K562 (cell line): ENCODE measurements around the gene HSPH1. TPM values are rescaled to one million over a fixed set of nuclear protein-coding genes. Genes with fewer than 3 reads are reported as not detected.

ENCODE experiments used
- ATAC-seq: fragments of 200-7000 bp; cut with Tn5 transposase; 3 replicates; pipeline ENCODE4 v1.9.1; 2020; ENCODE audit warnings: moderate library complexity
- BruUV-seq: library from RNA; stranded (reverse); fragments of 400-500 nt; replicated peaks from 2 replicates; lab custom pipeline; 2021; lab: Mats Ljungman, UMichigan
- CTCF ChIA-PET: fragments of 300-600 bp; formaldehyde crosslinking; extraction: SDS; loops from one replicate; lab custom pipeline; 2021; ENCODE audit warnings: low intra/inter-chr PET ratio; lab: Yijun Ruan, JAX
- POLR2A ChIA-PET: fragments of 300-600, 350-650 bp; sonication (Branson Sonifier 250); formaldehyde crosslinking; extraction: SDS; loops from one replicate; lab custom pipeline; 2021; ENCODE audit warnings: antibody characterized with exemption, inconsistent platforms; lab: Yijun Ruan, JAX
- DNase-seq, 4 experiments: peaks; one replicate each; pipeline versions ENCODE4 v3.0.0 to v3.0.0-alpha.2; 2011 to 2018; ENCODE audit warnings: low spot score in 3 of 4, mixed read lengths in 3 of 4; ENCODE audit errors: extremely low read depth in 1 of 4
- FAIRE-seq: peaks from 2 replicates; lab custom pipeline; 2011; peaks lifted over from hg19 to GRCh38; lab: Jason Lieb, UNC
- H2AFZ ChIP-seq: 2 replicates; pipeline ENCODE4 v1.6.0; 2011; ENCODE audit warnings: low read depth, low read length, control low read depth, inconsistent platforms
- H3K27ac ChIP-seq: fragments of 200-600 bp; 3 replicates; pipeline ENCODE4 v1.8.0; 2011; ENCODE audit warnings: low read depth, mild to moderate bottlenecking, control low read depth, inconsistent platforms, low read length, moderate library complexity, mixed read lengths; ENCODE audit errors: extremely low read depth
- H3K27me3 ChIP-seq, 2 experiments: fragments of 300-600 bp in 1 of 2; 2 replicates in 1 of 2; 3 replicates in 1 of 2; pipeline versions ENCODE4 v1.6.0 to v1.8.0; 2011; ENCODE audit warnings: inconsistent platforms in 2 of 2, low read length in 2 of 2, mild to moderate bottlenecking in 1 of 2, mixed read lengths in 1 of 2, moderate library complexity in 1 of 2; ENCODE audit not compliant: control insufficient read depth in 2 of 2, insufficient read depth in 2 of 2
- H3K36me3 ChIP-seq: fragments of 300-600 bp; 3 replicates; pipeline ENCODE4 v1.8.0; 2011; ENCODE audit warnings: mild to moderate bottlenecking, low read length, inconsistent platforms; ENCODE audit not compliant: control insufficient read depth, insufficient read depth
- H3K4me1 ChIP-seq, 2 experiments: fragments of 200-600 bp in 1 of 2; replicated peaks in 1 of 2; 2 replicates in 1 of 2; 3 replicates in 1 of 2; pipeline versions ENCODE4 v1.5.1 to v1.8.0; 2011; ENCODE audit warnings: inconsistent platforms in 2 of 2, low read length in 2 of 2, mild to moderate bottlenecking in 1 of 2, mixed read lengths in 1 of 2, moderate library complexity in 1 of 2; ENCODE audit not compliant: control insufficient read depth in 2 of 2, insufficient read depth in 2 of 2
- H3K4me2 ChIP-seq: 2 replicates; pipeline ENCODE4 v1.6.1; 2011; ENCODE audit warnings: low read length, control low read depth, inconsistent platforms, mixed read lengths; ENCODE audit not compliant: insufficient read depth
- H3K4me3 ChIP-seq: fragments of 200-600 bp; sonication (generic), shearing (Covaris generic); 2 replicates; pipeline ENCODE4 v1.5.1; 2016; ENCODE audit warnings: control low read depth, inconsistent platforms
- H3K79me2 ChIP-seq: fragments of 200-600 bp; 3 replicates; pipeline ENCODE4 v1.8.0; 2011; ENCODE audit warnings: low read length, inconsistent platforms; ENCODE audit not compliant: control insufficient read depth, insufficient read depth
- H3K9ac ChIP-seq, 2 experiments: 2 replicates each; pipeline versions ENCODE4 v1.6.0 to v1.6.1; 2011; ENCODE audit warnings: low read depth in 2 of 2, low read length in 2 of 2, control low read depth in 1 of 2, inconsistent platforms in 1 of 2, mild to moderate bottlenecking in 1 of 2, mixed read lengths in 1 of 2; ENCODE audit not compliant: insufficient read depth in 1 of 2
- H3K9me1 ChIP-seq: one replicate; pipeline ENCODE4 v1.6.0; 2011; ENCODE audit warnings: inconsistent platforms, mild to moderate bottlenecking, low read length, moderate library complexity; ENCODE audit not compliant: control insufficient read depth, insufficient read depth
- H3K9me3 ChIP-seq: replicated peaks from 2 replicates; pipeline ENCODE4 v1.5.1; 2011; ENCODE audit warnings: low read depth, low read length, inconsistent platforms; ENCODE audit not compliant: control insufficient read depth, insufficient read depth
- H4K20me1 ChIP-seq: replicated peaks from 2 replicates; pipeline ENCODE4 v1.6.1; 2011; ENCODE audit warnings: low read length, inconsistent platforms, mixed read lengths; ENCODE audit not compliant: control insufficient read depth, insufficient read depth
- BRD4 ChIP-seq: fragments of 200-600 bp; sonication (generic); IDR thresholded peaks from 2 replicates; pipeline ENCODE4 v1.6.1; 2017; ENCODE audit warnings: inconsistent platforms
- FOXA1 ChIP-seq: fragments of 450-650 bp; IDR thresholded peaks from 2 replicates; pipeline ENCODE4 v1.6.1; 2016; ENCODE audit warnings: mild to moderate bottlenecking, borderline replicate concordance
- KAT2B ChIP-seq: IDR thresholded peaks from one replicate; pipeline ENCODE4 v1.6.1; 2012; ENCODE audit warnings: low read depth, mild to moderate bottlenecking, control low read depth, inconsistent platforms, low read length, moderate library complexity
- LCOR ChIP-seq: sonication (generic); formaldehyde crosslinking; IDR thresholded peaks from 2 replicates; pipeline ENCODE4 v1.8.0; 2022; ENCODE audit warnings: mild to moderate bottlenecking, missing genetic modification reagents
- RBM15 ChIP-seq: fragments of 200-400 bp; formaldehyde crosslinking; IDR thresholded peaks from 2 replicates; pipeline ENCODE4 v1.6.1; 2018; ENCODE audit warnings: mild to moderate bottlenecking, low read length, moderate library complexity; ENCODE audit not compliant: insufficient read depth
- SMC3 ChIP-seq: conservative IDR thresholded peaks from 2 replicates; pipeline ENCODE4 v1.6.1; 2011; ENCODE audit warnings: low read depth, low read length, improper control_type of control experiment; ENCODE audit not compliant: insufficient read depth
- SREBF2 ChIP-seq: sonication (generic); formaldehyde crosslinking; IDR thresholded peaks from 2 replicates; pipeline ENCODE4 v1.4.0; 2020; ENCODE audit warnings: mild to moderate bottlenecking, missing genetic modification reagents
- TFE3 ChIP-seq: fragments of 450-650 bp; formaldehyde crosslinking; IDR thresholded peaks from 2 replicates; pipeline ENCODE4 v1.4.0; 2020; ENCODE audit warnings: mild to moderate bottlenecking, mixed read lengths
- ZMIZ1 ChIP-seq, 2 experiments: fragments of 150-350 bp in 1 of 2; IDR thresholded peaks; 2 replicates each; pipeline ENCODE4 v1.6.1; 2012 to 2016; ENCODE audit warnings: low read depth in 2 of 2, low read length in 2 of 2, mild to moderate bottlenecking in 1 of 2, moderate library complexity in 1 of 2
- ZNF785 ChIP-seq: fragments of 250-450 bp; sonication (Bioruptor Pico); IDR thresholded peaks from 2 replicates; pipeline ENCODE4 v1.4.0; 2020; ENCODE audit warnings: mild to moderate bottlenecking
- WGBS: fragments of 100-300 bp; shearing (Covaris generic); methylation state at CpG from one replicate; pipeline ENCODE4 v1.1.6; 2016; ENCODE audit warnings: low coverage, mixed read lengths; ENCODE audit not compliant: insufficient coverage; ENCODE audit errors: missing lambda C conversion rate; 5-methylcytosine and 5-hydroxymethylcytosine counted together
- in situ Hi-C: fragments of 300-500 bp; cut with MboI; formaldehyde crosslinking; loops from 4 replicates; pipeline ENCODE4 v1.15.0; 2018; ENCODE audit warnings: inconsistent platforms, mixed read lengths
- intact Hi-C: fragments of 100-400 bp; cut with micrococcal nuclease; formaldehyde crosslinking; loops from 2 replicates; pipeline ENCODE4 v1.14.2; 2022
- polyA plus RNA-seq, 8 experiments: library from polyadenylated mRNA; depleted of rRNA in 4 of 8; stranded (reverse) in 5 of 8; unstranded in 3 of 8; fragments of >200 nt; fragmentation: Nextera tagmentation in 2 of 8; fragmentation: Illumina TruSeq in 1 of 8; extraction: Ambion mirVana in 2 of 8; extraction: Trizol in 1 of 8; gene quantifications; 2 replicates each; pipeline versions ENCODE4 v1.2.1 to v1.2.3, GENCODE V29; 2011 to 2014; ENCODE audit warnings: inconsistent platforms in 1 of 8, missing spikeins in 1 of 8
- total RNA-seq, 7 experiments: library from RNA; depleted of rRNA in 6 of 7; stranded (reverse); fragments of >200 nt in 6 of 7; fragmentation: Illumina TruSeq in 2 of 7; extraction: Trizol in 2 of 7; gene quantifications; 2 replicates each; pipeline versions ENCODE4 v1.2.1 to v1.2.3, GENCODE V29; 2011 to 2021; ENCODE audit warnings: low replicate concordance in 1 of 7

The HSPH1 gene
- total and polyA plus RNA-seq, 9 of the 15 experiments (the other 6 are each of a cell fraction or from before 2014, with no cell fraction given), result 34.6 to 104 (median 64.7) TPM

GRCh38 chr13:31122544-31123260, 39.0 kb downstream of the HSPH1 start:
- intact Hi-C loops, result no loop called here
- POLR2A ChIA-PET, result no interaction called here
- 2% methylated on average over 9 of the region's 12 CpGs for WGBS
- Histone ChIP-seq H3K9me3 (no peaks in the 10 kb centered on the region), H3K9me1 (no peaks in the 10 kb centered on the region), H4K20me1 (no peaks in the 10 kb centered on the region), H3K4me1 (no peaks in the 10 kb centered on the region), H3K4me2 (no peak overlapping the region), H3K27ac (no peak overlapping the region), H3K4me3 (no peak overlapping the region), H2AFZ (no peak overlapping the region), H3K79me2 (no peaks in the 10 kb centered on the region), H3K27me3 (peaks cover 3 to 24% of the 10 kb centered on the region in 2 experiments), H3K36me3 (no peaks in the 10 kb centered on the region), H3K9ac (no peak overlapping the region)
- no peak for DNase-seq
- BruUV-seq, result no TSS peak
- CTCF ChIA-PET, result no interaction called here
- in situ Hi-C loops, result no loop called here
- no peak for ATAC-seq
- TF ChIP-seq RBM15, result no peak
- no peak for TF ChIP-seq BRD4
- FAIRE-seq, result no peak

GRCh38 chr13:31122143-31122542, 39.6 kb downstream of the HSPH1 start:
- Histone ChIP-seq H3K4me3 (no peak overlapping the region), H3K4me1 (no peaks in the 10 kb centered on the region), H3K27ac (no peak overlapping the region), H3K9me3 (no peaks in the 10 kb centered on the region), H3K36me3 (no peaks in the 10 kb centered on the region), H3K9me1 (no peaks in the 10 kb centered on the region), H3K79me2 (no peaks in the 10 kb centered on the region), H3K4me2 (no peak overlapping the region), H4K20me1 (no peaks in the 10 kb centered on the region), H3K9ac (no peak overlapping the region), H2AFZ (no peak overlapping the region), H3K27me3 (peaks cover 3 to 24% of the 10 kb centered on the region in 2 experiments)
- DNase-seq (no peak), ATAC-seq (no peak), FAIRE-seq (no peak)
- intact Hi-C loops, result no loop called here
- in situ Hi-C loops, result no loop called here
- BruUV-seq, result no TSS peak
- ChIA-PET CTCF (no interaction called here), POLR2A (no interaction called here)
- 37% methylated on average over 3 of the region's 4 CpGs for WGBS
- TF ChIP-seq KAT2B (no peak), TFE3 (CRISPR knock-in tag) (no peak), FOXA1 (no peak), SMC3 (no peak), LCOR (CRISPR knock-in tag) (no peak), ZNF785 (CRISPR knock-in tag) (no peak), ZMIZ1 (IDR thresholded peaks at IDR 0.05; ENCODE audit: low read depth in 2 of 2, low read length in 2 of 2) (no peak), SREBF2 (CRISPR knock-in tag) (no peak)
